ENCODE measurements around the gene COBLL1.
"Not testable (repeated sequence)": the region's sequence is repeated elsewhere in the genome, so short reads cannot be mapped to it uniquely, and the experiment has no call there.

The COBLL1 gene

DNA sequence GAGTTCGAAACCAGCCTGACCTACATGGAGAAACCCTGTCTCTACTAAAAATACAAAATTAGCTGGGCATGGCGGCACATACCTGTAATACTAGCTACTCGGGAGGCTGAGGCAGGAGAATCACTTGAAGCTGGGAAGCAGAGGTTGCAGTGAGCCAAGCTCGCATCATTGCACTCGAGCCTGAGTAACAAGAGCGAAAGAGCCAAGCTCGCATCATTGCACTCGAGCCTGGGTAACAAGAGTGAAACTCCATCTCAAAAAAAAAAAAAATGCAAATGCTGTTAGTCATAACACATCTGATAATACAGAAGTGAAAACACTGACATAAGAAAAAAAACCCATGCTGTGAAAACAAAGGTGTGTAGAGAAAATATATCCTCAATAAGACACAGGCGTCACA, 80.4 kb downstream of the COBLL1 start:
- H3K27ac ChIP-seq (ENCODE audit: low read depth, low read length): peak overlapping the region; percentile 10
- H3K9me3 ChIP-seq (ENCODE audit: control insufficient read depth in 1 of 2, low read length in 2 of 2); H3K4me1 ChIP-seq (ENCODE audit: control insufficient read depth in 1 of 2, insufficient read depth in 2 of 2, low read length in 2 of 2); H3K9ac ChIP-seq (ENCODE audit: low read depth in 1 of 2, low read length in 2 of 2); H3K4me3 ChIP-seq (ENCODE audit: low read depth in 1 of 2, low read length in 2 of 2); H3K36me3 ChIP-seq (ENCODE audit: control insufficient read depth in 1 of 2, insufficient read depth in 2 of 2, low read length in 2 of 2); H3K27me3 ChIP-seq (ENCODE audit: control insufficient read depth in 1 of 2, insufficient read depth in 2 of 2, low read length in 2 of 2): not testable (repeated sequence)

GRCh38 chr2:164760179-164760578, 81.4 kb downstream of the COBLL1 start:
- H3K4me1 ChIP-seq (ENCODE audit: control insufficient read depth in 1 of 2, insufficient read depth in 2 of 2, low read length in 2 of 2): peaks cover 0 to 8% of the 10 kb centered on the region in 2 donors
- no peak overlapping the region for H3K27ac ChIP-seq (ENCODE audit: low read depth, low read length)
- no peak overlapping the region for H3K9ac ChIP-seq (ENCODE audit: low read depth in 1 of 2, low read length in 2 of 2)
- no peaks in the 10 kb centered on the region for H3K9me3 ChIP-seq (ENCODE audit: control insufficient read depth in 1 of 2, low read length in 2 of 2)
- H3K27me3 ChIP-seq (ENCODE audit: control insufficient read depth in 1 of 2, insufficient read depth in 2 of 2, low read length in 2 of 2): no peaks in the 10 kb centered on the region
- no peak overlapping the region for H3K4me3 ChIP-seq (ENCODE audit: low read depth in 1 of 2, low read length in 2 of 2)
- no peaks in the 10 kb centered on the region for H3K36me3 ChIP-seq (ENCODE audit: control insufficient read depth in 1 of 2, insufficient read depth in 2 of 2, low read length in 2 of 2)

DNA sequence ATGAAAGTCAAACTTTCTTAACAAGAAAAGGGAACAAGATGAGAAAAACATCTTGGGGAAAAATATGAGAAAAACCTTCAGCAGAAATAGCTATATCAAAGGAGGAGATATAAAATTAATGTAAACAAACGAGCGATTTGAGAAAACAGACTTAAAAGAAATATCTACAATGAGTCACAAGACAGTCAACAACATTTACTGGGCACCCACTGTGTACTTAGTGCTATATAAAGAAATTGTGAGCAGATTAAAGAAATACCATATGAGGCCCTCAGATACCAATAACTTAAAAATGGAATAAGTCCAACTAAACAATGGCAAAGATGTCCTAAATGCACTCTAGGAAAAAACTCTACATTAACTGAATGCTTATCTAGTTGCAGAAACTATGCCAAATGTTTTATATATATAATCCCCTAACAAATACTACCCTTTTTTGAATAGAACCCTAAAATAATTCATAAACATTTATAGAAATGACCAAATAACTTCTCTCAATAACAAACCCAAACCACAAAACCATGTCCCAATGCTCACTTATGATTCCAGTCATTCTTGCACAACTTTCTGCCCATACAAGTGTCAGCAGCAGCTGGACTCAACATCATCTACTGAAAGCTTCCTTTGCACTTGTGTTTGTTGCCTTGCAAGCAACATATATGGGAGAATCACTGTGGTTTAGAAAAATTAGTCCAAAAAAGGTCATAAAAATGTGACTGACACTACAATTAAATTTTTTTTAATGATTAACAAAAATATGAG, 83.5 kb downstream of the COBLL1 start:
- Histone ChIP-seq H3K4me3 (ENCODE audit: low read depth in 1 of 2, low read length in 2 of 2) (no peak overlapping the region), H3K27me3 (ENCODE audit: control insufficient read depth in 1 of 2, insufficient read depth in 2 of 2, low read length in 2 of 2) (no peaks in the 10 kb centered on the region), H3K27ac (ENCODE audit: low read depth, low read length) (no peak overlapping the region), H3K36me3 (ENCODE audit: control insufficient read depth in 1 of 2, insufficient read depth in 2 of 2, low read length in 2 of 2) (no peaks in the 10 kb centered on the region), H3K4me1 (ENCODE audit: control insufficient read depth in 1 of 2, insufficient read depth in 2 of 2, low read length in 2 of 2) (peaks cover 0 to 8% of the 10 kb centered on the region in 2 donors), H3K9ac (ENCODE audit: low read depth in 1 of 2, low read length in 2 of 2) (no peak overlapping the region), H3K9me3 (ENCODE audit: control insufficient read depth in 1 of 2, low read length in 2 of 2) (no peaks in the 10 kb centered on the region)

GRCh38 chr2:164756773-164757172, 84.8 kb downstream of the COBLL1 start:
- H3K4me3 ChIP-seq (ENCODE audit: low read depth in 1 of 2, low read length in 2 of 2): no peak overlapping the region
- H3K36me3 ChIP-seq (ENCODE audit: control insufficient read depth in 1 of 2, insufficient read depth in 2 of 2, low read length in 2 of 2): no peaks in the 10 kb centered on the region
- no peaks in the 10 kb centered on the region for H3K9me3 ChIP-seq (ENCODE audit: control insufficient read depth in 1 of 2, low read length in 2 of 2)
- no peaks in the 10 kb centered on the region for H3K27me3 ChIP-seq (ENCODE audit: control insufficient read depth in 1 of 2, insufficient read depth in 2 of 2, low read length in 2 of 2)
- H3K4me1 ChIP-seq (ENCODE audit: control insufficient read depth in 1 of 2, insufficient read depth in 2 of 2, low read length in 2 of 2): peaks cover 0 to 1% of the 10 kb centered on the region in 2 donors
- H3K9ac ChIP-seq (ENCODE audit: low read depth in 1 of 2, low read length in 2 of 2): no peak overlapping the region
- H3K27ac ChIP-seq (ENCODE audit: low read depth, low read length): no peak overlapping the region

DNA sequence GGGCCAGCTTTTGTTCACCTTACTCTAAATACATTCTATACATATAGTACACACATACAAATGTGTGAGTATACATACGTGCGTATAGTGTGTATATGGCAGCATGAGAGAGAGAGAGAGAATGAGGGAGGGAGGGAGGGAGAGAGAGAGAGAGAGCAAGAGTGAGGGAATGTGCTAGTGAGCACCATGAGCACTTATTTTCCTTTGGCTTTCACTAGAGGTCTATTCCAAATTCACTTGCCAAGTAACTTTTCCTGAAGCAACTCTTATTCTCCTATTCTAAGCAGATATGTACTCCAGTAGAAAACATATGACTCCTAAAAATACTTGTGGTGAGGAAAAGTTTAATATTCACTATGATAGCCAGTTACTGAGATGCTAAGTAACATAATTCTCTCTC, 85.7 kb downstream of the COBLL1 start:
- Histone ChIP-seq H3K4me3 (ENCODE audit: low read depth in 1 of 2, low read length in 2 of 2) (no peak overlapping the region), H3K4me1 (ENCODE audit: control insufficient read depth in 1 of 2, insufficient read depth in 2 of 2, low read length in 2 of 2) (no peaks in the 10 kb centered on the region), H3K36me3 (ENCODE audit: control insufficient read depth in 1 of 2, insufficient read depth in 2 of 2, low read length in 2 of 2) (no peaks in the 10 kb centered on the region), H3K27me3 (ENCODE audit: control insufficient read depth in 1 of 2, insufficient read depth in 2 of 2, low read length in 2 of 2) (no peaks in the 10 kb centered on the region), H3K9me3 (ENCODE audit: control insufficient read depth in 1 of 2, low read length in 2 of 2) (no peaks in the 10 kb centered on the region), H3K27ac (ENCODE audit: low read depth, low read length) (no peak overlapping the region), H3K9ac (ENCODE audit: low read depth in 1 of 2, low read length in 2 of 2) (no peak overlapping the region)

DNA sequence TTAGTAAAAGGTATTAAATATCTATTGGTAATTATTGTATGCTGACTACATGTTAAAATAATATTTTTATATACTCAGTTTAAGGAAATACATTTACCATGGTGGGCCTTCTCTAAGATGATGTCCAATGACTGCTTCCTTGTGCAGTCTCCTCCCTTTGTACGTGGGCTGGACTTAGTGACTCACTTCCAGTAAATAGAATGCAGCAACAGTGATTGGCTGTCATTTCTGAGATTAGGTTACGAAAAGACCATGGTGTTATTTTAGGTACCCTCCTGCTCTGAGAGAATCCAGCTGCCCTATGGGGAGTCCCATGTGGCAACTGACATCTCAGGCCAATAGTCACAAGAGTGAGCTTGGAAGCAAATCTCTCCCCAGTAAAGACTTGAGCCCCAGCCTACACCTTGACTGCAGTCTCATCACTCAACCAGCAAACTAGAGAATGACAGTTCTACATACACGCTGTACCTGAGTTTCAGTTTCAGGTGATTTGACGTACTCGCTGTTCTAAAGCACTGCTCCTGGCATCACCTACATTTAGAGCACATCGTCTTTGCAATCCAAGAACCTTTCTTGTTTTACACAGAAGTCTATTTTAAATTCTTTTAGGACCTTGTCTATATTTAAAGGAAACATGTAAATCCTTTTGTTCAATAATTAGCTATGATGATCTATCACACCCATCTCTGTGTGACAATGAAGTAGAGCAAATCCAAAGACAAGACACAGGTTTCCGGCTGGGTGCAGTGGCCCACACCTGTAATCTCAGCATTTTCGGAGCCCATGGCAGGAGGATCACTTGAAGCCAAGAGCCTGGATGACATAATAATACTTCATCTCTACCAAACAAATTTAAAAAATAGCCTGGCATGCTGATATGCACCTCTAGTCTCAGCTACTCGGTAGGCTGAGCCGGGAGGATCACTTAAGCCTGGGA, 87.2 kb downstream of the COBLL1 start:
- H3K9me3 ChIP-seq (ENCODE audit: control insufficient read depth in 1 of 2, low read length in 2 of 2): no peaks in the 10 kb centered on the region

GRCh38 chr2:164752956-164753355, 88.7 kb downstream of the COBLL1 start:
- Histone ChIP-seq H3K36me3 (ENCODE audit: control insufficient read depth in 1 of 2, insufficient read depth in 2 of 2, low read length in 2 of 2) (no peaks in the 10 kb centered on the region), H3K4me3 (ENCODE audit: low read depth in 1 of 2, low read length in 2 of 2) (no peak overlapping the region), H3K9me3 (ENCODE audit: control insufficient read depth in 1 of 2, low read length in 2 of 2) (no peaks in the 10 kb centered on the region), H3K9ac (ENCODE audit: low read depth in 1 of 2, low read length in 2 of 2) (no peak overlapping the region), H3K27ac (ENCODE audit: low read depth, low read length) (no peak overlapping the region), H3K4me1 (ENCODE audit: control insufficient read depth in 1 of 2, insufficient read depth in 2 of 2, low read length in 2 of 2) (no peaks in the 10 kb centered on the region), H3K27me3 (ENCODE audit: control insufficient read depth in 1 of 2, insufficient read depth in 2 of 2, low read length in 2 of 2) (no peaks in the 10 kb centered on the region)

More for the DNA sequence above, 87.2 kb downstream of the COBLL1 start:
- no peaks in the 10 kb centered on the region for H3K36me3 ChIP-seq (ENCODE audit: control insufficient read depth in 1 of 2, insufficient read depth in 2 of 2, low read length in 2 of 2)
- H3K4me1 ChIP-seq (ENCODE audit: control insufficient read depth in 1 of 2, insufficient read depth in 2 of 2, low read length in 2 of 2): no peaks in the 10 kb centered on the region
- no peak overlapping the region for H3K27ac ChIP-seq (ENCODE audit: low read depth, low read length)
- no peaks in the 10 kb centered on the region for H3K27me3 ChIP-seq (ENCODE audit: control insufficient read depth in 1 of 2, insufficient read depth in 2 of 2, low read length in 2 of 2)
- no peak overlapping the region for H3K4me3 ChIP-seq (ENCODE audit: low read depth in 1 of 2, low read length in 2 of 2)
- H3K9ac ChIP-seq (ENCODE audit: low read depth in 1 of 2, low read length in 2 of 2): no peak overlapping the region

DNA sequence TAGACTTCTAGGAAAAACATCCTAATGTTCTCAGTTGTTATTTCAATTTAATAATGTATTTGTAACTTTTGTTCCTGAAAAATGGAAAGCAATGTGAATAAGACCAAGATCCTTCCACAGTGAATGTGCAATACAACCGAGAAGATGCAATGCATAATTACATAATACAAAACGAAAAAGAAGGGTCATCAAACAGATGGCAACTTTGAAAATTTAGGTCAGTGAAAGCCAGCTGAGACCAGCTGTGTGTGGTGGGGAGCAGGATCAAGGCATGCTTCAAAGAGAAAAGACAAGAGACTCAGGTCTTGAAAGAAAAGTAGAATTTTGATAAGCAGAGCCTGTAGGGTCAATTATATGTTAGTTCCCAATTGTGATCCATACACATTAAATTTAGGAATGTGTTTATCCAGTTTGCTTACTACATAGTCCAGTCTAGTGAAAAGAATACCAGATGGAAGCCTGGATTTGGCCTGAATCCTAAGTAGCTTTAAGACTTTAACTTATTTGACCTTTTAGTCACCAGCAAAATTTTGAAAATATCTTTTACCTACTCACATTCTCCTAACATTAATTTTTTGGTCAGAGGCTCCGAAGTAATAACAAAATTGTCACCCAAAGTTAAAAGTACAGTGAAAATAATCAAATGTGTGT, 93.7 kb downstream of the COBLL1 start:
- Histone ChIP-seq H3K27ac (ENCODE audit: low read depth, low read length) (no peak overlapping the region), H3K9ac (ENCODE audit: low read depth in 1 of 2, low read length in 2 of 2) (no peak overlapping the region), H3K4me3 (ENCODE audit: low read depth in 1 of 2, low read length in 2 of 2) (no peak overlapping the region), H3K9me3 (ENCODE audit: control insufficient read depth in 1 of 2, low read length in 2 of 2) (no peaks in the 10 kb centered on the region), H3K27me3 (ENCODE audit: control insufficient read depth in 1 of 2, insufficient read depth in 2 of 2, low read length in 2 of 2) (no peaks in the 10 kb centered on the region), H3K36me3 (ENCODE audit: control insufficient read depth in 1 of 2, insufficient read depth in 2 of 2, low read length in 2 of 2) (no peaks in the 10 kb centered on the region), H3K4me1 (ENCODE audit: control insufficient read depth in 1 of 2, insufficient read depth in 2 of 2, low read length in 2 of 2) (no peaks in the 10 kb centered on the region)

DNA sequence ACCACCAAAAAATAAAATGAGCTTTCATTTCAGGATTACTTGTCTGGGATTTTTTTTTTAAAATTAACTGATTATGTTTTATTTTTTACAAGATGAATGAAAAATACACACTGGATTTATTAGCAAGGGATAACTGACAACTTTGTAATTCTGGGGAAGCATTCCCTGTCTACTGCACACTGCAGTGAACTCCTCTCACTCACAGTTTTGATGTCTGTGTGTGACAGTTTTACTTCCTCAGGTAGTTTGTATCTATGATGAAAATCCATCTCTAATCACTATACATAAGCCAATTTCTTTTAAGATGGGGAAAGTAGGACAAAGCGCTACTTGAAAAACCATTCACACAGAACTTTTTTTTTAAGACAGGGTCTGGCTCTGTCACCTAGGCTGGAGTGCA, 94.5 kb downstream of the COBLL1 start:
- no peak overlapping the region for H3K27ac ChIP-seq (ENCODE audit: low read depth, low read length)
- H3K9me3 ChIP-seq (ENCODE audit: control insufficient read depth in 1 of 2, low read length in 2 of 2): no peaks in the 10 kb centered on the region
- no peaks in the 10 kb centered on the region for H3K4me1 ChIP-seq (ENCODE audit: control insufficient read depth in 1 of 2, insufficient read depth in 2 of 2, low read length in 2 of 2)
- H3K27me3 ChIP-seq (ENCODE audit: control insufficient read depth in 1 of 2, insufficient read depth in 2 of 2, low read length in 2 of 2): no peaks in the 10 kb centered on the region
- no peaks in the 10 kb centered on the region for H3K36me3 ChIP-seq (ENCODE audit: control insufficient read depth in 1 of 2, insufficient read depth in 2 of 2, low read length in 2 of 2)
- no peak overlapping the region for H3K9ac ChIP-seq (ENCODE audit: low read depth in 1 of 2, low read length in 2 of 2)
- H3K4me3 ChIP-seq (ENCODE audit: low read depth in 1 of 2, low read length in 2 of 2): no peak overlapping the region

- H3K4me1 ChIP-seq (ENCODE audit: control insufficient read depth in 1 of 2, insufficient read depth in 2 of 2, low read length in 2 of 2): no peaks in the 10 kb centered on the region
- H3K9ac ChIP-seq (ENCODE audit: low read depth in 1 of 2, low read length in 2 of 2): no peak overlapping the region
- no peak overlapping the region for H3K4me3 ChIP-seq (ENCODE audit: low read depth in 1 of 2, low read length in 2 of 2)
- H3K9me3 ChIP-seq (ENCODE audit: control insufficient read depth in 1 of 2, low read length in 2 of 2): no peaks in the 10 kb centered on the region
- H3K27ac ChIP-seq (ENCODE audit: low read depth, low read length): no peak overlapping the region
- H3K36me3 ChIP-seq (ENCODE audit: control insufficient read depth in 1 of 2, insufficient read depth in 2 of 2, low read length in 2 of 2): no peaks in the 10 kb centered on the region
- no peaks in the 10 kb centered on the region for H3K27me3 ChIP-seq (ENCODE audit: control insufficient read depth in 1 of 2, insufficient read depth in 2 of 2, low read length in 2 of 2)
These were observed 94.9 kb downstream of the COBLL1 start for GRCh38 chr2:164746713-164747112.
